Adrenal gland (tissue), 5 donors: ENCODE data around the gene TWNK.

Source experiments
- POLR2A ChIP-seq, 2 donors: fragments of 450-650 bp; IDR thresholded peaks; one replicate each; pipeline ENCODE4 v1.6.1; 2017; ENCODE audit warnings: antibody characterized with exemption in 2 of 2, mild to moderate bottlenecking in 2 of 2, moderate library complexity in 1 of 2
- TF ChIP-seq, protein P1 (sequence below), 6 experiments: fragments of 450-650 bp in 4 of 6; fragments of 200-600 bp in 2 of 6; sonication (generic) in 1 of 6; IDR thresholded peaks; 1 replicate in 5 of 6; 2 replicates in 1 of 6; pipeline versions ENCODE4 v1.5.1 to v1.8.0; 2016 to 2021; ENCODE audit warnings: antibody characterized with exemption in 6 of 6, mild to moderate bottlenecking in 2 of 6, moderate library complexity in 1 of 6
- donor health status: DM: no; HTN: no; CAD: no.

GRCh38 chr10:100987685-100988049 lies 324 bp downstream of the TWNK start:
- TF ChIP-seq, protein P1, sequence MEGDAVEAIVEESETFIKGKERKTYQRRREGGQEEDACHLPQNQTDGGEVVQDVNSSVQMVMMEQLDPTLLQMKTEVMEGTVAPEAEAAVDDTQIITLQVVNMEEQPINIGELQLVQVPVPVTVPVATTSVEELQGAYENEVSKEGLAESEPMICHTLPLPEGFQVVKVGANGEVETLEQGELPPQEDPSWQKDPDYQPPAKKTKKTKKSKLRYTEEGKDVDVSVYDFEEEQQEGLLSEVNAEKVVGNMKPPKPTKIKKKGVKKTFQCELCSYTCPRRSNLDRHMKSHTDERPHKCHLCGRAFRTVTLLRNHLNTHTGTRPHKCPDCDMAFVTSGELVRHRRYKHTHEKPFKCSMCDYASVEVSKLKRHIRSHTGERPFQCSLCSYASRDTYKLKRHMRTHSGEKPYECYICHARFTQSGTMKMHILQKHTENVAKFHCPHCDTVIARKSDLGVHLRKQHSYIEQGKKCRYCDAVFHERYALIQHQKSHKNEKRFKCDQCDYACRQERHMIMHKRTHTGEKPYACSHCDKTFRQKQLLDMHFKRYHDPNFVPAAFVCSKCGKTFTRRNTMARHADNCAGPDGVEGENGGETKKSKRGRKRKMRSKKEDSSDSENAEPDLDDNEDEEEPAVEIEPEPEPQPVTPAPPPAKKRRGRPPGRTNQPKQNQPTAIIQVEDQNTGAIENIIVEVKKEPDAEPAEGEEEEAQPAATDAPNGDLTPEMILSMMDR (IDR thresholded peaks at IDR 0.05), result no peak
- TF ChIP-seq POLR2A (IDR thresholded peaks at IDR 0.05), result no peak
